IMR-90 (cell line): ENCODE data around the gene AXL. TPM values are rescaled to one million over a fixed set of nuclear protein-coding genes. Genes with fewer than 3 reads are reported as not detected.
A peak's percentile ranks its signal among the peaks of the same experiment; 100 is the strongest.

ENCODE experiments used
- ATAC-seq: fragments of 200-7000 bp; cut with Tn5 transposase; 2 replicates; pipeline ENCODE4 v1.9.1; 2020; ENCODE audit warnings: low read depth, mild to moderate bottlenecking, moderate library complexity
- BruUV-seq: library from RNA; stranded (reverse); fragments of 400-500 nt; replicated peaks from 2 replicates; lab custom pipeline; 2021; lab: Mats Ljungman, UMichigan
- CTCF ChIA-PET: fragments of 300-600 bp; formaldehyde crosslinking; extraction: SDS; loops from one replicate; lab custom pipeline; 2021; ENCODE audit warnings: antibody characterized with exemption; lab: Yijun Ruan, JAX
- POLR2A ChIA-PET: fragments of 300-600 bp; sonication (Branson Sonifier 250); formaldehyde crosslinking; loops from one replicate; lab custom pipeline; 2022; ENCODE audit warnings: antibody characterized with exemption; ENCODE audit not compliant: unreplicated experiment; lab: Charles Lee
- DNase-seq: peaks from one replicate; pipeline ENCODE4 v3.0.0; 2013
- H2AFZ ChIP-seq: replicated peaks from 2 replicates; pipeline ENCODE3; 2013; ENCODE audit warnings: low read length, mild to moderate bottlenecking; ENCODE audit not compliant: poor library complexity
- H2AK5ac ChIP-seq: 2 replicates; pipeline ENCODE4 v1.6.1; 2013; ENCODE audit warnings: low read depth, low read length, inconsistent platforms
- H2AK9ac ChIP-seq: replicated peaks from 2 replicates; pipeline ENCODE3; 2013; ENCODE audit warnings: mild to moderate bottlenecking, low read depth, low read length, moderate library complexity; ENCODE audit not compliant: poor library complexity
- H2BK120ac ChIP-seq: 2 replicates; pipeline ENCODE4 v1.6.1; 2013; ENCODE audit warnings: low read depth, low read length, inconsistent platforms
- H2BK15ac ChIP-seq: 3 replicates; pipeline ENCODE4 v1.6.1; 2013; ENCODE audit warnings: low read depth, low read length, inconsistent platforms
- H2BK20ac ChIP-seq: 2 replicates; pipeline ENCODE4 v1.6.1; 2013; ENCODE audit warnings: low read depth, mild to moderate bottlenecking, inconsistent platforms, low read length, moderate library complexity
- H2BK5ac ChIP-seq: 2 replicates; pipeline ENCODE4 v1.6.1; 2013; ENCODE audit warnings: mild to moderate bottlenecking, low read depth, low read length, inconsistent platforms; ENCODE audit not compliant: poor library complexity, severe bottlenecking
- H3K14ac ChIP-seq: replicated peaks from 2 replicates; pipeline ENCODE4 v1.6.1; 2013; ENCODE audit warnings: low read depth, low read length, inconsistent platforms
- H3K18ac ChIP-seq: 2 replicates; pipeline ENCODE4 v1.6.1; 2013; ENCODE audit warnings: low read depth, low read length, control low read depth
- H3K23ac ChIP-seq: 2 replicates; pipeline ENCODE4 v1.6.1; 2013; ENCODE audit warnings: low read depth, low read length, inconsistent platforms
- H3K27ac ChIP-seq: 2 replicates; pipeline ENCODE4 v1.5.1; 2013; ENCODE audit warnings: mild to moderate bottlenecking, control low read depth, low read length; ENCODE audit not compliant: insufficient read depth
- H3K27me3 ChIP-seq: 2 replicates; pipeline ENCODE4 v1.6.1; 2013; ENCODE audit warnings: low read length; ENCODE audit not compliant: control insufficient read depth, insufficient read depth
- H3K36me3 ChIP-seq: 2 replicates; pipeline ENCODE4 v1.6.1; 2013; ENCODE audit warnings: low read length, mixed read lengths; ENCODE audit not compliant: control insufficient read depth, insufficient read depth
- H3K4ac ChIP-seq: 2 replicates; pipeline ENCODE4 v1.6.1; 2013; ENCODE audit warnings: low read depth, low read length, inconsistent platforms
- H3K4me1 ChIP-seq: 2 replicates; pipeline ENCODE4 v1.6.1; 2013; ENCODE audit warnings: low read length, mixed read lengths; ENCODE audit not compliant: control insufficient read depth, insufficient read depth
- H3K4me2 ChIP-seq: 2 replicates; pipeline ENCODE4 v1.6.1; 2013; ENCODE audit warnings: low read depth, mild to moderate bottlenecking, control low read depth, low read length, moderate library complexity
- H3K4me3 ChIP-seq: 2 replicates; pipeline ENCODE4 v1.5.1; 2013; ENCODE audit warnings: low read depth, mild to moderate bottlenecking, control low read depth, low read length, moderate library complexity; ENCODE audit not compliant: insufficient read depth
- H3K56ac ChIP-seq: 2 replicates; pipeline ENCODE4 v1.6.1; 2013; ENCODE audit warnings: low read length, inconsistent platforms; ENCODE audit not compliant: insufficient read depth; ENCODE audit errors: extremely low read depth
- H3K79me1 ChIP-seq, 2 experiments: 2 replicates each; pipeline ENCODE4 v1.6.1; 2013; ENCODE audit warnings: low read length in 2 of 2, inconsistent platforms in 1 of 2, low read depth in 1 of 2
- H3K9ac ChIP-seq: 2 replicates; pipeline ENCODE4 v1.6.1; 2013; ENCODE audit warnings: low read depth, low read length, control low read depth
- H3K9me1 ChIP-seq: 2 replicates; pipeline ENCODE4 v1.6.1; 2013; ENCODE audit warnings: low read length, inconsistent platforms; ENCODE audit not compliant: insufficient read depth
- H3K9me3 ChIP-seq: 2 replicates; pipeline ENCODE4 v1.6.1; 2013; ENCODE audit warnings: low read length; ENCODE audit not compliant: control insufficient read depth, insufficient read depth
- H4K20me1 ChIP-seq: 2 replicates; pipeline ENCODE4 v1.6.1; 2013; ENCODE audit warnings: low read length, inconsistent platforms; ENCODE audit not compliant: insufficient read depth
- H4K5ac ChIP-seq: 2 replicates; pipeline ENCODE4 v1.6.1; 2013; ENCODE audit warnings: mild to moderate bottlenecking, low read depth, low read length, control low read depth
- H4K8ac ChIP-seq, 2 experiments: 2 replicates each; pipeline ENCODE4 v1.6.1; 2013; ENCODE audit warnings: low read depth in 2 of 2, low read length in 2 of 2, control low read depth in 1 of 2, inconsistent platforms in 1 of 2
- H4K91ac ChIP-seq: 2 replicates; pipeline ENCODE4 v1.6.1; 2013; ENCODE audit warnings: low read depth, low read length, inconsistent platforms; ENCODE audit not compliant: insufficient read depth
- BHLHE40 ChIP-seq: fragments of 150-350 bp; IDR thresholded peaks from 2 replicates; pipeline ENCODE4 v1.6.1; 2016; ENCODE audit warnings: mild to moderate bottlenecking, low read depth, low read length
- CEBPB ChIP-seq: IDR thresholded peaks from 2 replicates; pipeline ENCODE4 v1.6.1; 2012; ENCODE audit warnings: low read depth, low read length, improper control_type of control experiment
- FOS ChIP-seq: fragments of 150-350 bp; IDR thresholded peaks from 2 replicates; pipeline ENCODE4 v1.6.1; 2016; ENCODE audit warnings: low read depth, low read length
- MXI1 ChIP-seq: IDR thresholded peaks from 2 replicates; pipeline ENCODE4 v1.6.1; 2012; ENCODE audit warnings: low read depth, mild to moderate bottlenecking, low read length, moderate library complexity, borderline replicate concordance
- NFE2L2 ChIP-seq: fragments of 150-350 bp; IDR thresholded peaks from 2 replicates; pipeline ENCODE4 v1.6.1; 2016; ENCODE audit warnings: low read depth, mild to moderate bottlenecking, low read length
- POLR2A ChIP-seq: IDR thresholded peaks from 2 replicates; pipeline ENCODE4 v1.6.1; 2012; ENCODE audit warnings: mild to moderate bottlenecking, low read depth, low read length
- RAD21 ChIP-seq: IDR thresholded peaks from 2 replicates; pipeline ENCODE4 v1.6.1; 2012; ENCODE audit warnings: low read length, improper control_type of control experiment
- RCOR1 ChIP-seq: IDR thresholded peaks from 2 replicates; pipeline ENCODE4 v1.6.1; 2012; ENCODE audit warnings: mild to moderate bottlenecking, low read length, improper control_type of control experiment; ENCODE audit not compliant: insufficient replicate concordance
- RFX5 ChIP-seq: IDR thresholded peaks from 2 replicates; pipeline ENCODE4 v1.8.0; 2012; ENCODE audit warnings: low read depth, mild to moderate bottlenecking, low read length, moderate library complexity
- SMC3 ChIP-seq: fragments of 150-350 bp; IDR thresholded peaks from 2 replicates; pipeline ENCODE4 v1.6.1; 2016; ENCODE audit warnings: low read depth, mild to moderate bottlenecking, antibody characterized with exemption, low read length, moderate library complexity
- WGBS, 2 experiments: methylation state at CpG; one replicate each; pipeline versions ENCODE4 v1.1.5 to v1.1.7; 2013; ENCODE audit warnings: missing lambda C conversion rate in 2 of 2; ENCODE audit not compliant: insufficient read length in 1 of 2; ENCODE audit errors: extremely low coverage in 2 of 2; 5-methylcytosine and 5-hydroxymethylcytosine counted together
- dilution Hi-C: fragments of 300-500 bp; cut with HindIII; formaldehyde crosslinking; loops from one replicate; pipeline ENCODE4 v1.14.3; 2018; ENCODE audit warnings: low sequenced_read_pairs; ENCODE audit not compliant: unreplicated experiment
- in situ Hi-C: fragments of 300-500 bp; cut with MboI; formaldehyde crosslinking; loops from 3 replicates; pipeline ENCODE4 v1.14.3; 2019; ENCODE audit warnings: low sequenced_read_pairs, inconsistent platforms, mixed read lengths
- intact Hi-C: fragments of 100-400 bp; cut with micrococcal nuclease; formaldehyde crosslinking; loops from 2 replicates; pipeline ENCODE4 v1.10.0; 2022
- polyA plus RNA-seq, 3 experiments: library from polyadenylated mRNA; depleted of rRNA; stranded (reverse); fragments of >200 nt; gene quantifications; 2 replicates each; pipeline ENCODE4 v1.2.3, GENCODE V29; 2012; ENCODE audit warnings: low replicate concordance in 1 of 3
- total RNA-seq: library from RNA; depleted of rRNA; stranded (reverse); fragments of >200 nt; gene quantifications from 2 replicates; pipeline ENCODE4 v1.2.3, GENCODE V29; 2012
- TF ChIP-seq, protein P1 (sequence below): fragments of 150-350 bp; IDR thresholded peaks from 2 replicates; pipeline ENCODE4 v1.6.1; 2016; ENCODE audit warnings: low read depth, mild to moderate bottlenecking, low read length, moderate library complexity, borderline replicate concordance
- TF ChIP-seq, protein P2 (sequence below): conservative IDR thresholded peaks from 2 replicates; pipeline ENCODE4 v1.5.1; 2012; ENCODE audit warnings: mild to moderate bottlenecking, low read depth, low read length, improper control_type of control experiment

Gene AXL
- total and polyA plus RNA-seq, 2 of the 4 experiments (the other 2 are of a cell fraction): 212 to 466 TPM

GRCh38 chr19:41228486-41228885 lies 9.5 kb downstream of the AXL start:
- no TSS peak for BruUV-seq
- no peak overlapping the region for H2BK20ac ChIP-seq
- H3K27ac ChIP-seq: 0 out of 2 replicates have a peak overlapping the region, but pooled peaks have one; percentile 14
- H3K9ac ChIP-seq: no peak overlapping the region
- H3K36me3 ChIP-seq: peaks cover 56% of the 10 kb centered on the region
- POLR2A ChIA-PET: no interaction called here
- no peak overlapping the region for H2AK9ac ChIP-seq
- no peaks in the 10 kb centered on the region for H3K27me3 ChIP-seq
- no peak overlapping the region for H2AFZ ChIP-seq
- dilution Hi-C loops (no loop called here), intact Hi-C loops (no loop called here), in situ Hi-C loops (no loop called here)
- H3K9me3 ChIP-seq: no peaks in the 10 kb centered on the region
- peaks cover 27% of the 10 kb centered on the region for H3K9me1 ChIP-seq
- H3K18ac ChIP-seq: peak overlapping the region; percentile 22; the same call in 1 of the 2 replicates
- H2BK5ac ChIP-seq: peak overlapping the region; percentile 66
- H4K91ac ChIP-seq: no peak overlapping the region
- H3K56ac ChIP-seq: no peak overlapping the region
- WGBS, 2 experiments: 100% methylated on average over 1 of the region's 3 CpGs; no CpG with 5 or more reads in 1 of the 2 experiments
- H4K20me1 ChIP-seq: peaks cover 44% of the 10 kb centered on the region
- ATAC-seq (no peak), DNase-seq (no peak)
- H3K14ac ChIP-seq: peak overlapping the region; percentile 82
- no peak overlapping the region for H2BK120ac ChIP-seq
- H3K4me1 ChIP-seq: peaks cover 25% of the 10 kb centered on the region
- H3K79me1 ChIP-seq: peaks cover 48 to 77% of the 10 kb centered on the region in 2 experiments
- no peak overlapping the region for H2BK15ac ChIP-seq
- H3K4me3 ChIP-seq: no peak overlapping the region
- H4K8ac ChIP-seq: peak overlapping the region in 1 of 2 experiments; percentile 60; a peak in 1 of 4 replicates
- CTCF ChIA-PET: interaction anchor here (0.6 kb wide), 1 partner anchor 274 kb away, joined by 5 read pairs; no protein-coding TSS in a partner anchor
- peak overlapping the region; percentile 78 for H3K4ac ChIP-seq
- H3K23ac ChIP-seq: peak overlapping the region; percentile 75
- no peak overlapping the region for H3K4me2 ChIP-seq
- H2AK5ac ChIP-seq: no peak overlapping the region
- TF ChIP-seq POLR2A (no peak; the same call in 1 of the 2 replicates), FOS (no peak), SMC3 (no peak), NFE2L2 (no peak), RCOR1 (no peak), BHLHE40 (no peak), RAD21 (no peak), RFX5 (no peak), CEBPB (no peak), MXI1 (no peak)
- TF ChIP-seq, protein P1, sequence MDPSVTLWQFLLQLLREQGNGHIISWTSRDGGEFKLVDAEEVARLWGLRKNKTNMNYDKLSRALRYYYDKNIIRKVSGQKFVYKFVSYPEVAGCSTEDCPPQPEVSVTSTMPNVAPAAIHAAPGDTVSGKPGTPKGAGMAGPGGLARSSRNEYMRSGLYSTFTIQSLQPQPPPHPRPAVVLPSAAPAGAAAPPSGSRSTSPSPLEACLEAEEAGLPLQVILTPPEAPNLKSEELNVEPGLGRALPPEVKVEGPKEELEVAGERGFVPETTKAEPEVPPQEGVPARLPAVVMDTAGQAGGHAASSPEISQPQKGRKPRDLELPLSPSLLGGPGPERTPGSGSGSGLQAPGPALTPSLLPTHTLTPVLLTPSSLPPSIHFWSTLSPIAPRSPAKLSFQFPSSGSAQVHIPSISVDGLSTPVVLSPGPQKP: no peak
- TF ChIP-seq, protein P2, sequence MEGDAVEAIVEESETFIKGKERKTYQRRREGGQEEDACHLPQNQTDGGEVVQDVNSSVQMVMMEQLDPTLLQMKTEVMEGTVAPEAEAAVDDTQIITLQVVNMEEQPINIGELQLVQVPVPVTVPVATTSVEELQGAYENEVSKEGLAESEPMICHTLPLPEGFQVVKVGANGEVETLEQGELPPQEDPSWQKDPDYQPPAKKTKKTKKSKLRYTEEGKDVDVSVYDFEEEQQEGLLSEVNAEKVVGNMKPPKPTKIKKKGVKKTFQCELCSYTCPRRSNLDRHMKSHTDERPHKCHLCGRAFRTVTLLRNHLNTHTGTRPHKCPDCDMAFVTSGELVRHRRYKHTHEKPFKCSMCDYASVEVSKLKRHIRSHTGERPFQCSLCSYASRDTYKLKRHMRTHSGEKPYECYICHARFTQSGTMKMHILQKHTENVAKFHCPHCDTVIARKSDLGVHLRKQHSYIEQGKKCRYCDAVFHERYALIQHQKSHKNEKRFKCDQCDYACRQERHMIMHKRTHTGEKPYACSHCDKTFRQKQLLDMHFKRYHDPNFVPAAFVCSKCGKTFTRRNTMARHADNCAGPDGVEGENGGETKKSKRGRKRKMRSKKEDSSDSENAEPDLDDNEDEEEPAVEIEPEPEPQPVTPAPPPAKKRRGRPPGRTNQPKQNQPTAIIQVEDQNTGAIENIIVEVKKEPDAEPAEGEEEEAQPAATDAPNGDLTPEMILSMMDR: no peak
- H4K5ac ChIP-seq: peak overlapping the region; percentile 18; the same call in 1 of the 2 replicates
